ENCODE results near the gene GPC3. TPM values are rescaled to one million over a fixed set of nuclear protein-coding genes. Genes with fewer than 3 reads are reported as not detected.

Gene GPC3
- total RNA-seq, 4 donors from 2014 or later = 3.3 to 172 (median 21.2) TPM

DNA sequence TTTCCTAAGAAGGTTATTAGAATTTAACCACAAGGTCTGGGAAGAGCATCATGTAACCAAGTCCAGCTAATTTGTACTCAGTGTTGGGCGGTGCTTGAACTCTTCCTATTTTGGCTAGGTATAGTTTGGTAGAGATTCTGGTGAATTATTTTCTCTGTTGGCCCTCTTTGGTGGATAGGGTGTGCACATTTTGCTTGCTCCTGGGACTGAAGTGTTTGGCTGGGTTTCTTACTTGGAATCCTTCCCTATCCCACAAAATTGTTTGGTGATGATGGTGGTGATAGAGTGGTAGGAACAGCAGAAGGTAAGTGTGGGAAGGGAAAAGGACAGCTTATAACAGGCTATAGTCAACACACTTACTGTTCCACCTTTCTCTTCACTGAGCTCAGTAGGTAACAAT is 375.3 kb downstream of the GPC3 start:
- H3K4me1 ChIP-seq = no peaks in the 10 kb centered on the region
- TF ChIP-seq POLR2A (IDR thresholded peaks at IDR 0.05) = no peak
- TF ChIP-seq, protein P1, sequence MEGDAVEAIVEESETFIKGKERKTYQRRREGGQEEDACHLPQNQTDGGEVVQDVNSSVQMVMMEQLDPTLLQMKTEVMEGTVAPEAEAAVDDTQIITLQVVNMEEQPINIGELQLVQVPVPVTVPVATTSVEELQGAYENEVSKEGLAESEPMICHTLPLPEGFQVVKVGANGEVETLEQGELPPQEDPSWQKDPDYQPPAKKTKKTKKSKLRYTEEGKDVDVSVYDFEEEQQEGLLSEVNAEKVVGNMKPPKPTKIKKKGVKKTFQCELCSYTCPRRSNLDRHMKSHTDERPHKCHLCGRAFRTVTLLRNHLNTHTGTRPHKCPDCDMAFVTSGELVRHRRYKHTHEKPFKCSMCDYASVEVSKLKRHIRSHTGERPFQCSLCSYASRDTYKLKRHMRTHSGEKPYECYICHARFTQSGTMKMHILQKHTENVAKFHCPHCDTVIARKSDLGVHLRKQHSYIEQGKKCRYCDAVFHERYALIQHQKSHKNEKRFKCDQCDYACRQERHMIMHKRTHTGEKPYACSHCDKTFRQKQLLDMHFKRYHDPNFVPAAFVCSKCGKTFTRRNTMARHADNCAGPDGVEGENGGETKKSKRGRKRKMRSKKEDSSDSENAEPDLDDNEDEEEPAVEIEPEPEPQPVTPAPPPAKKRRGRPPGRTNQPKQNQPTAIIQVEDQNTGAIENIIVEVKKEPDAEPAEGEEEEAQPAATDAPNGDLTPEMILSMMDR (IDR thresholded peaks at IDR 0.05) = no peak
- intact Hi-C loops (cut with DNase I; ENCODE audit: low total_unique reads) = no loop called here
- H3K27me3 ChIP-seq = no peaks in the 10 kb centered on the region
- H3K9me3 ChIP-seq = no peaks in the 10 kb centered on the region
- no peaks in the 10 kb centered on the region for H3K36me3 ChIP-seq
- no peak for DNase-seq
- no peak overlapping the region for H3K4me3 ChIP-seq
- H3K27ac ChIP-seq = no peak overlapping the region

DNA sequence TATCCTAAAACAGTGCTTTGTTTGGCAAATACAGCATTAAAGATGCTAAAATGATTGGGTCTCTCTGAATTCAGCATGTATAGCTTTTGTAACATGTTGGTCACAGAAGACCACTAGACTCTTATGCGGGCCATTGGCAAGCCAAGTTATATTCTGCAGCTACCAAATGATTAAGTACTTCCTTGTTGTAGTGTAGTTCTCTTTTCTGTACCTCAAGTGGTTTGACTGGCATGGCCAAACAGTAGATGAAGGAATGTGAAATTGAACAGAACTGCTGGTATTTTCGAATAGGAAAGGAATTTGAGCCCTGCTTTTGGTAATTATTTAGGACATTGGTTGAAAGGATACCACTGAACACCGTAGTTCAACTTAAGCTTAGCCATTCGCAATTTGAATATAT is 376.2 kb downstream of the GPC3 start:
- H3K9me3 ChIP-seq = no peaks in the 10 kb centered on the region
- H3K4me1 ChIP-seq = no peaks in the 10 kb centered on the region
- intact Hi-C loops (cut with DNase I; ENCODE audit: low total_unique reads) = no loop called here
- no peak for DNase-seq
- H3K27ac ChIP-seq = no peak overlapping the region
- no peaks in the 10 kb centered on the region for H3K36me3 ChIP-seq
- H3K4me3 ChIP-seq = no peak overlapping the region
- no peak for TF ChIP-seq POLR2A (IDR thresholded peaks at IDR 0.05)
- TF ChIP-seq, protein P1 (IDR thresholded peaks at IDR 0.05) = no peak
- no peaks in the 10 kb centered on the region for H3K27me3 ChIP-seq

DNA sequence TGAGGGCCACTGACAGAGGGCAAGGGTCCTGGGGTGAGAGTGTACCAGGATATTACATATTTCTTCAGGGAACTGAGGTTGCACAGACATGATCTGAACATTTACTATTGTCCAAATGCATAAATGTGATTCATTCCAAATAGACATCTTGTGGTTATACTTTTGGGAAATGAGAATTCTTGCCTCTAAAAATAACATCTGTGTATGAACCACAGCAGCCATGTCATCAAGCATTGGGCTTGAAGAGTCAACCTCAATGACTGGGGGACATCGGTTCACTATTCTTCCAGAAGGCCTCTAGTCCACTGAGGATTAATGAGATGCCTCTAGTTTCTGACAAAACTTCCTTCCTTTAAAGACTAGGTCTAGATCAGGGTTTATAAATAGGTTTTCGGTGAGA is 377.0 kb downstream of the GPC3 start:
- intact Hi-C loops (cut with DNase I; ENCODE audit: low total_unique reads) = no loop called here
- Histone ChIP-seq H3K27ac (no peak overlapping the region), H3K27me3 (no peaks in the 10 kb centered on the region), H3K4me1 (no peaks in the 10 kb centered on the region), H3K36me3 (no peaks in the 10 kb centered on the region), H3K9me3 (no peaks in the 10 kb centered on the region), H3K4me3 (no peak overlapping the region)
- no peak for DNase-seq
- TF ChIP-seq POLR2A (IDR thresholded peaks at IDR 0.05) = no peak
- TF ChIP-seq, protein P1 (IDR thresholded peaks at IDR 0.05) = no peak

DNA sequence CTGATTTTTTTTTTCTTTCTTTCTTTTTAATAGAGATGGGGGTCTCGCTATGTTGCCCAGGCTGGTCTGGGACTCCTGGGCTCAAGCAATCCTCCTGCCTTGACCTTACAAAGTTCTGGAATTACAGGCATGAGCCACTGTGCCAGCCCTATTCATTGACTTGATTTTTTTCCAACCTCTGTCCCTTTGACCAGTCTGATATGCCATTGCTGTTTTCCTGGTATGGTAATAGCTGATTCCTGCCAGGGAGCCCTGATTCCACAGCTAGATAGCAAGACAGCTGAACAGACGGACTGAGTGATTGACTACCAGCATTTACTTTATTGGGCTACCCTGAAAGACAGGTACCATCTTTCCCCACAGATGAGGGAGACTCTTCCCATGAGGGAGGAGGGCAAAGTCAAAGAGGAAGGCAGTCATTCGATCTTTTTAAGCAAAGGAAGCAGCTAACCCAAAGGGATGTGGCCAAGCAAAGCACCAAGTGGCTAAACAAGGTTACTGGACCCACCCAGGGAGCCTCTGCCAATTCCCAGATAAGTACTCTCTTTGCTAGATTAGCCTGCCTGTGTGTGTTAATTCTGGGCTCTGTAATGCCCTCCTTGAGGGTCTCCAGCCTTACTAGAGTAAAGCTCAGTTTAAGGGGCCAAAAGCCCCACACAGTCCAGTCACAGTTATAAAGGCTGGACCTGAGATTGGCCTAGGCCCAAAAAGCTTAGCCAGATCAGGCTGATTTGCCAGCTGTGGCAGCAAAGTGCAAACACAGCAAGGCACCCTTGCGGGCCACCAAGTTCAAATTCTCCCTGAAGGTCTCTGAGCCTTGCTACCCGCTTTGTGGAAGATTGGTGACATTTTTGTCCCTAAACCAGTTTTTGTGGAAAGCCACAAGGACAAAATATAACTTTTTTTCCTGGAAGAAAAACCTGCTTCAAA is 377.7 kb downstream of the GPC3 start:
- intact Hi-C loops (cut with DNase I; ENCODE audit: low total_unique reads) = no loop called here
- TF ChIP-seq, protein P1 (IDR thresholded peaks at IDR 0.05) = no peak
- TF ChIP-seq POLR2A (IDR thresholded peaks at IDR 0.05) = no peak
- H3K27ac ChIP-seq = no peak overlapping the region
- H3K27me3 ChIP-seq = no peaks in the 10 kb centered on the region
- no peak for DNase-seq
- no peaks in the 10 kb centered on the region for H3K36me3 ChIP-seq
- H3K4me1 ChIP-seq = no peaks in the 10 kb centered on the region
- H3K4me3 ChIP-seq = no peak overlapping the region
- H3K9me3 ChIP-seq = no peaks in the 10 kb centered on the region

DNA sequence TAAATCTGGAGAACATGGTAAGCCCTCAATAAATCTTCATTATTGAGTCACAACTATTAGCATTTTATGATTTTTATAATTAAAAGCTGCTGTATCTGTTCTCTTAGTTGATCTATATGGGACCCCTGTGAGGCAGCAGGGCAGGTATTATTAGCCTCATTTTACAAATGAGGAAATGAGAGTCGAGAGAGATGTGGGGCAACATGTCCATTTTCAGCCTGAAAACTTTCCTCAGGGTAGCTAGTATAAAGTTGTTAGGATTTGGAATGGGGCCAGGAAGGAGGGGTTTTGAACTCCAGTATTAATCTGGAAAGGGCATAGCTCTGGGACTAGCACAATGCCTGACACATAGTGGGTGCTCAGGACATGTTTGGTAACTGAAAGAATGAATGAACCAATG is 378.4 kb downstream of the GPC3 start:
- no peak overlapping the region for H3K27ac ChIP-seq
- no peak overlapping the region for H3K4me3 ChIP-seq
- H3K9me3 ChIP-seq = no peaks in the 10 kb centered on the region
- H3K36me3 ChIP-seq = no peaks in the 10 kb centered on the region
- intact Hi-C loops (cut with DNase I; ENCODE audit: low total_unique reads) = no loop called here
- H3K4me1 ChIP-seq = no peaks in the 10 kb centered on the region
- no peak for DNase-seq
- TF ChIP-seq, protein P1 (IDR thresholded peaks at IDR 0.05) = no peak
- TF ChIP-seq POLR2A (IDR thresholded peaks at IDR 0.05) = no peak
- no peaks in the 10 kb centered on the region for H3K27me3 ChIP-seq
